GM10248 (cell line): Measurements from ENCODE around the gene TTC21A.
A peak's percentile ranks its signal among the peaks of the same experiment; 100 is the strongest.

Experiments
- CTCF ChIA-PET: fragments of 300-600 bp; sonication (Branson Sonifier 250); formaldehyde crosslinking; extraction: SDS; loops from one replicate; lab custom pipeline; 2021; ENCODE audit warnings: antibody characterized with exemption; lab: Yijun Ruan, JAX
- POLR2A ChIA-PET: fragments of 350-650 bp; sonication (Branson Sonifier 250); formaldehyde crosslinking; extraction: SDS; loops from one replicate; lab custom pipeline; 2020; ENCODE audit warnings: antibody characterized with exemption; lab: Yijun Ruan, JAX
- DNase-seq: peaks from one replicate; pipeline ENCODE4 v3.0.0; 2012; ENCODE audit errors: extremely low spot score
- CTCF ChIP-seq: IDR thresholded peaks from 2 replicates; pipeline ENCODE4 v1.5.1; 2012; ENCODE audit warnings: mild to moderate bottlenecking, low read depth; ENCODE audit errors: extremely low read depth, missing control alignments, control extremely low read depth

Gene TTC21A

GRCh38 chr3:39126532-39127071 is 19.1 kb downstream of the TTC21A start:
- peak; percentile 42 for TF ChIP-seq CTCF
- ChIA-PET CTCF (interaction anchor here (0.7 to 18.6 kb wide), 25 partner anchors 9 to 372 kb away, joined by 3 to 178 read pairs (median 5); partner anchors contain the start of gene XIRP1), POLR2A (interaction anchor here (0.6 to 1.9 kb wide), 4 partner anchors 11 to 177 kb away, joined by 3 to 10 read pairs (median 4); no protein-coding TSS in a partner anchor)
- DNase-seq, result no peak

- ChIA-PET POLR2A (interaction anchor here (1.1 to 1.9 kb wide), 2 partner anchors 10 to 16 kb away, joined by 3 to 10 read pairs; no protein-coding TSS in a partner anchor), CTCF (interaction anchor here (0.8 to 18.6 kb wide), 27 partner anchors 9 to 372 kb away, joined by 3 to 178 read pairs (median 5); partner anchors contain the start of gene XIRP1)
- no peak for DNase-seq
- TF ChIP-seq CTCF, result no peak
Measured at GRCh38 chr3:39127269-39127907, 19.9 kb downstream of the TTC21A start.

- POLR2A ChIA-PET, result interaction anchor here (1.1 to 1.9 kb wide), 2 partner anchors 10 to 16 kb away, joined by 3 to 10 read pairs; no protein-coding TSS in a partner anchor
- DNase-seq, result no peak
- TF ChIP-seq CTCF, result no peak
- CTCF ChIA-PET, result interaction anchor here (1.2 to 18.6 kb wide), 16 partner anchors 8 to 163 kb away, joined by 3 to 178 read pairs (median 6); partner anchors contain the start of gene XIRP1
Measured at GRCh38 chr3:39127908-39128304, 20.4 kb downstream of the TTC21A start.

GRCh38 chr3:39128951-39129350 is 21.5 kb downstream of the TTC21A start:
- ChIA-PET POLR2A (interaction anchor here (1.1 kb wide), 1 partner anchor 15 kb away, joined by 3 read pairs; no protein-coding TSS in a partner anchor), CTCF (interaction anchor here (0.7 to 18.6 kb wide), 6 partner anchors 10 to 162 kb away, joined by 3 to 178 read pairs (median 4); partner anchors contain the start of genes GORASP1 and TTC21A)
- TF ChIP-seq CTCF, result no peak
- DNase-seq, result no peak

- DNase-seq, result no peak
- ChIA-PET CTCF (interaction anchor here (1.2 to 18.6 kb wide), 6 partner anchors 8 to 161 kb away, joined by 3 to 178 read pairs (median 4); partner anchors contain the start of genes GORASP1 and TTC21A), POLR2A (no interaction called here)
- TF ChIP-seq CTCF, result no peak
Measured at GRCh38 chr3:39130026-39130425, 22.5 kb downstream of the TTC21A start.

GRCh38 chr3:39130693-39131265 is 23.3 kb downstream of the TTC21A start:
- CTCF ChIA-PET, result interaction anchor here (0.9 to 18.6 kb wide), 7 partner anchors 8 to 160 kb away, joined by 3 to 178 read pairs (median 4); no protein-coding TSS in a partner anchor
- no peak for TF ChIP-seq CTCF
- no peak for DNase-seq
- POLR2A ChIA-PET, result no interaction called here
